Hepatocyte (in vitro differentiated cells): ENCODE data around the gene VEPH1.

Experiments used
- CTCF ChIP-seq: fragments of 200-600 bp; sonication (generic); IDR thresholded peaks from 2 replicates; pipeline ENCODE4 v1.5.1; 2016; ENCODE audit warnings: antibody characterized with exemption, mild to moderate bottlenecking; ENCODE audit not compliant: poor library complexity
- EZH2 ChIP-seq: fragments of 200-600 bp; sonication (generic); IDR thresholded peaks from 2 replicates; pipeline ENCODE4 v1.6.1; 2016; ENCODE audit warnings: antibody characterized with exemption, mild to moderate bottlenecking, borderline replicate concordance

- TF ChIP-seq CTCF, result no peak
- no peak for TF ChIP-seq EZH2
These were observed 3.8 kb downstream of the VEPH1 start for GRCh38 chr3:157499342-157499963.
